Colonic mucosa (tissue), 4 donors: Measurements from ENCODE around the gene ZNF516. TPM values are rescaled to one million over a fixed set of nuclear protein-coding genes. Genes with fewer than 3 reads are reported as not detected.

Experiments used
- DNase-seq: peaks from one replicate; pipeline ENCODE4 v3.0.0-alpha.2; 2020
- H3K27ac ChIP-seq: fragments of 200-600 bp; one replicate; pipeline ENCODE4 v1.8.0; 2021
- H3K27me3 ChIP-seq: fragments of 200-600 bp; one replicate; pipeline ENCODE4 v1.8.0; 2021
- H3K36me3 ChIP-seq: fragments of 200-600 bp; one replicate; pipeline ENCODE4 v1.8.0; 2021
- H3K4me1 ChIP-seq: fragments of 200-600 bp; one replicate; pipeline ENCODE4 v1.8.0; 2021; ENCODE audit warnings: mild to moderate bottlenecking
- H3K4me3 ChIP-seq: fragments of 200-600 bp; one replicate; pipeline ENCODE4 v1.8.0; 2021
- H3K9ac ChIP-seq, 2 donors: one replicate each; pipeline ENCODE4 v1.7.0; 2013; ENCODE audit warnings: control low read depth in 2 of 2, low read depth in 2 of 2, low read length in 2 of 2
- H3K9me3 ChIP-seq: fragments of 200-600 bp; one replicate; pipeline ENCODE4 v1.8.0; 2021
- intact Hi-C: fragments of 100-400 bp; cut with DNase I; formaldehyde crosslinking; loops from one replicate; pipeline ENCODE4 v1.14.1; 2022
- total RNA-seq, 2 donors: library from RNA; stranded (reverse); fragmentation: NEBNext Ultra II Directional in 1 of 2; extraction: Animal tissue kit (Norgen Biotek cat#: 25700) in 1 of 2; gene quantifications; one replicate each; pipeline ENCODE4 v1.2.1, GENCODE V29; 2021
- TF ChIP-seq, protein P1 (sequence below): fragments of 200-600 bp; IDR thresholded peaks from one replicate; pipeline ENCODE4 v1.8.0; 2022; ENCODE audit warnings: antibody characterized with exemption, mild to moderate bottlenecking
- donor health status: healthy.
- donor health status: DM: no; HTN: no; CAD: no.
- donor health status: DM: no; HTN: no; CAD: no.

The ZNF516 gene
- total RNA-seq, 2 donors from 2014 or later: 15.2 to 21.3 TPM

DNA sequence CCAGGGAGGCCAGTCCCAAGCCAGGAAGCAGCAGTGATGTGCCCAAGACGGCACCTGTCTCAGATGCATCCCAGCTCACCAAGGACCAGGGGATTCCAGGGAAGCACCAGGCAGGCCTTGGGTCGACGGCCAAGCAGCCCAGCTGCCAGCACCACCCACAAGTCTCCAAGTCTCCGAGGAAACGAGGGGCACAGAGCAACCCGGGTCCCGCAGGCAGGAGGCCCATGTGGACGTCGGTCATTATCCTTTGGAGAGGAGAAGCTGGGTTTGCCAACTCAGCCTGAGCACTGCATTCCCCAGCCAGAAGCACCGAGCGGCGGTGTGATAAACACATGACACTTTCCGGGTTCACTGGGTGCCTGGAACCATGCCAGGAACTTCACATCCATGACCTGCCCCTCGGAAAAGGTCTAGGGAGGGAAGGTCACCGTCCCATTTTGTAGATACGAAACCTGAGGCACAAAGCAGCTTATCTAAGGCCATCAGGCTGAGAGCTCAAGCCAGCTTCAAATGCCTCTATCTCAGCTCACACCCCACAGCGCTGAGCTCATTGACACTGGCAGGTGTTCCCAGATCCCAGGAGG lies 104.5 kb downstream of the ZNF516 start:
- Histone ChIP-seq H3K36me3 (no peaks in the 10 kb centered on the region), H3K9ac (no peak overlapping the region), H3K4me1 (no peaks in the 10 kb centered on the region), H3K27ac (no peak overlapping the region), H3K4me3 (no peak overlapping the region), H3K27me3 (no peaks in the 10 kb centered on the region), H3K9me3 (no peaks in the 10 kb centered on the region)
- no peak for DNase-seq
- intact Hi-C loops: no loop called here
- TF ChIP-seq, protein P1, sequence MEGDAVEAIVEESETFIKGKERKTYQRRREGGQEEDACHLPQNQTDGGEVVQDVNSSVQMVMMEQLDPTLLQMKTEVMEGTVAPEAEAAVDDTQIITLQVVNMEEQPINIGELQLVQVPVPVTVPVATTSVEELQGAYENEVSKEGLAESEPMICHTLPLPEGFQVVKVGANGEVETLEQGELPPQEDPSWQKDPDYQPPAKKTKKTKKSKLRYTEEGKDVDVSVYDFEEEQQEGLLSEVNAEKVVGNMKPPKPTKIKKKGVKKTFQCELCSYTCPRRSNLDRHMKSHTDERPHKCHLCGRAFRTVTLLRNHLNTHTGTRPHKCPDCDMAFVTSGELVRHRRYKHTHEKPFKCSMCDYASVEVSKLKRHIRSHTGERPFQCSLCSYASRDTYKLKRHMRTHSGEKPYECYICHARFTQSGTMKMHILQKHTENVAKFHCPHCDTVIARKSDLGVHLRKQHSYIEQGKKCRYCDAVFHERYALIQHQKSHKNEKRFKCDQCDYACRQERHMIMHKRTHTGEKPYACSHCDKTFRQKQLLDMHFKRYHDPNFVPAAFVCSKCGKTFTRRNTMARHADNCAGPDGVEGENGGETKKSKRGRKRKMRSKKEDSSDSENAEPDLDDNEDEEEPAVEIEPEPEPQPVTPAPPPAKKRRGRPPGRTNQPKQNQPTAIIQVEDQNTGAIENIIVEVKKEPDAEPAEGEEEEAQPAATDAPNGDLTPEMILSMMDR: no peak

DNA sequence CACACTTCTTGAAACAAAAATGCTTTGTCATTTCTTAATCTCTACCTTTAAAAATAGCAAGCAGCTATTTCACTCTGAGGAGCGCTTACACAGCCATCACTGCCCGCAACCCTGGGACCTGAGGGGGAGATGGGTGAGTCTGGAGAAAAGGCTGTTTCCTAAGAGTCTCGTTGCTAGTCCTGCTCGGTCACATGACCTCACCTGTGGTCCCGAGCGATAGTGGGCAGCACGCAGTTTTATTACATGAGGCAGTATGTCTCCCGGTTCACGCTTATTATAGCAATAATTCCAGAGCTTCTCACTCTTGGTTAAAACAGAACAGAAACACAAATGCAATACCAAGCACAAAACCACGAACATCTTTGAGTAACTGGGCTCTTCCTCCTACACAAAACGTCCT lies 105.3 kb downstream of the ZNF516 start:
- intact Hi-C loops: no loop called here
- Histone ChIP-seq H3K4me3 (no peak overlapping the region), H3K4me1 (no peaks in the 10 kb centered on the region), H3K9ac (peak overlapping the region in 1 of 2 donors; percentile 5), H3K27ac (no peak overlapping the region), H3K9me3 (no peaks in the 10 kb centered on the region), H3K27me3 (no peaks in the 10 kb centered on the region), H3K36me3 (no peaks in the 10 kb centered on the region)
- DNase-seq: no peak
- TF ChIP-seq, protein P1: no peak

DNA sequence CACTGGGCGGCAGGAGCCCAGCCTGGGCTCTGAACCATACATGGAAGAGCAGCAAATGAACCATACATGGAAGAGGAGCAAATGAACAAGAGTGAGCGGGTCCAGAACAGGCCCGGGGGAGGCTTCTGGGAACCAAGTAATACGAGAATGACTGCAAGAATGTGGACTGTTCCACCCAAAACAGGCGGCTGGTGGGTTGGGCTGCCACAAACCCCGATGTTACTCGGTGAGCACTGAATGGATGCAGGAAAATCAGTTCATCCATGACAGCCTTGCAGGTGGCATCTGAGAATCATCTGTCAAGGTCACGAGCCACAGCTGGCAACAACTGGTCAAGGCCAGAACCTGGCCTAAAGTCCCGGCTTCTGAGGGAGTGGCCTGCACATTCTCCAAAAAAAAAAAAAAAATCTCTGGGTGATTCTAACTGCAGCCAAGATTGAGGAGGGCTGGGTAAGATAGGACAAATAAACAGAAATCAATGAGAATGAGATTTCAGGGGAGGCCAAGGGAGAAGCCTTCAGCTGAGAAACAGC lies 106.1 kb downstream of the ZNF516 start:
- no peaks in the 10 kb centered on the region for H3K27me3 ChIP-seq
- no peak overlapping the region for H3K4me3 ChIP-seq
- no peak overlapping the region for H3K27ac ChIP-seq
- no peaks in the 10 kb centered on the region for H3K4me1 ChIP-seq
- no peak for DNase-seq
- no peaks in the 10 kb centered on the region for H3K36me3 ChIP-seq
- no peak overlapping the region for H3K9ac ChIP-seq
- H3K9me3 ChIP-seq: no peaks in the 10 kb centered on the region
- intact Hi-C loops: no loop called here
- TF ChIP-seq, protein P1: no peak

DNA sequence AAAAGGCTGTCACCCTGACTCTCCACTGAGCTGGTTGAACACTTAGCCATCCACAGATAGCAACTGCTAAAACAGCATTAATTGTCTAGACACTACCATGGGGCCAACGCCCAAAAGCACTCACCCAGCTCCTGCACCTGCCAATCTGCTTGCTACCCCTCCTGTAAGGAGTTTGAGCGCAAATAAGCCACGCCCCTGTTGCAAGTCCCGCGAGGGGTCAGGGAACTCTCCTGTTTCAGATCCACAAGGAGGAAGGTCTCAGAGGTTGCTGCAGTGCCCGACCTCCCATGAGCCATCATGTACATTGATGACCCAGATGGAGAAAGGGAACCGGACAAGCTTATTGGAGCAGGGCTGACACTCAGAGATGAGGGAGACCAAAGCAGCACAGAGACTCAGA lies 106.8 kb downstream of the ZNF516 start:
- Histone ChIP-seq H3K4me1 (no peaks in the 10 kb centered on the region), H3K9ac (no peak overlapping the region), H3K9me3 (no peaks in the 10 kb centered on the region), H3K4me3 (no peak overlapping the region), H3K27ac (no peak overlapping the region), H3K27me3 (no peaks in the 10 kb centered on the region), H3K36me3 (no peaks in the 10 kb centered on the region)
- DNase-seq: no peak
- TF ChIP-seq, protein P1: no peak
- intact Hi-C loops: no loop called here

DNA sequence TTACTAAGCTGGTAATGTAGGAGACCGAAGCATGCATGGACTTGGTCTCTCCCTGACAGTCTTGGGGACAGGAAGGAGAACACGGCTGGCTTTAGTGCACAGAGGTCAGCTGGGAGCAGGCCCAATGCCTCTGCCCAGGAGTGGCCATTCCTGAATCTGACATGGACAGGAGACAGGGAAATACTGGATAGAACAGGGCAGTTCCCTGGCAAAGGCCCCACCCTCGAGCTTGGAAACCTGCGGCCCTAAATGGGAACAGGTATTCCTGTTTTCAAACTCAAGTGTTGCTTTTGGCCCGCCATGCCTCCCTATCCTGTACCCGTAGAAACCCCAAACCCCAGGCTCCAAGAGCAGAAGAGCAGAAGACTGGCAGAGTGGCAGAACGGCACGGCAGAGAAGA lies 107.4 kb downstream of the ZNF516 start:
- DNase-seq: no peak
- intact Hi-C loops: no loop called here
- no peaks in the 10 kb centered on the region for H3K9me3 ChIP-seq
- TF ChIP-seq, protein P1: no peak
- no peaks in the 10 kb centered on the region for H3K4me1 ChIP-seq
- no peak overlapping the region for H3K9ac ChIP-seq
- no peak overlapping the region for H3K4me3 ChIP-seq
- no peaks in the 10 kb centered on the region for H3K36me3 ChIP-seq
- H3K27ac ChIP-seq: no peak overlapping the region
- H3K27me3 ChIP-seq: no peaks in the 10 kb centered on the region
